CD4-positive, alpha-beta T cell treated with Interleukin-21 for 1 hour (primary cell): ENCODE data around the gene TEX101.
"Not testable (repeated sequence)": the region's sequence is repeated elsewhere in the genome, so short reads cannot be mapped to it uniquely, and the experiment has no call there.

Source experiments
- DNase-seq: peaks from one replicate; pipeline ENCODE4 v3.0.0-alpha.2; 2020

TEX101 gene

DNA sequence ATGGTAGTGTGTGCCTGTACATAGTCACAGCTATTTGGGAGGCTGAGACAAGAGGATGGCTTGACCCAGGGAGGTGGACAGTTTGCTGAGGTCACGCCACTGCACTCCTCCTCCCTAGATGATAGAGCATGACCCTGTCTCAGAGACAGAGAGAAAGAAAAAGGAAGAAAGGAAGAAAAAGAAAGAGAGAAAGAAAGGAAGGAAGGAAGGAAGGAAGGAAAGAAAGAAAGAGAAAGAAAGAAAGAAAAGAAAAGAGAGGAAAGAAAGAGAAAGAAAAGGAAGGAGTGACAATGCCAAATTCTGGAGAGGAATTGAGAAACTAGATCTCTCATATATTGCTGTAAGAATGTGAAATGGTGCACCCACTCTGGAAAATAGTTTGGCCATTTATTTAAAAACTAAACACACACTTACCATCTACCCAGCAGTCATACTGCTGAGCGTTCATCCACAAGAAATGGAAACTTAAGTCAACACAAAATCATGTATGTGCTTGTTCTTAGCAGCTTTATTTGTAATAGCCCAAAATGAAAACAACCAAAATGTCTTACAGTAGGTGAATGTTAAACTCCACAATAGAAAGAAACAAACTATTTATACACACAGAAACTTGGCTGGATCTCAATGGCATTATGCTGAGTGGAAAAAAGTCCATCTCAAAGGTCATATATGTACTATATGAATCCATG is 7.5 kb downstream of the TEX101 start:
- DNase-seq, result no peak

GRCh38 chr19:43422689-43423066 is 8.0 kb downstream of the TEX101 start:
- no peak for DNase-seq

- DNase-seq, result no peak
Measured at GRCh38 chr19:43423779-43424178, 9.1 kb downstream of the TEX101 start.

DNA sequence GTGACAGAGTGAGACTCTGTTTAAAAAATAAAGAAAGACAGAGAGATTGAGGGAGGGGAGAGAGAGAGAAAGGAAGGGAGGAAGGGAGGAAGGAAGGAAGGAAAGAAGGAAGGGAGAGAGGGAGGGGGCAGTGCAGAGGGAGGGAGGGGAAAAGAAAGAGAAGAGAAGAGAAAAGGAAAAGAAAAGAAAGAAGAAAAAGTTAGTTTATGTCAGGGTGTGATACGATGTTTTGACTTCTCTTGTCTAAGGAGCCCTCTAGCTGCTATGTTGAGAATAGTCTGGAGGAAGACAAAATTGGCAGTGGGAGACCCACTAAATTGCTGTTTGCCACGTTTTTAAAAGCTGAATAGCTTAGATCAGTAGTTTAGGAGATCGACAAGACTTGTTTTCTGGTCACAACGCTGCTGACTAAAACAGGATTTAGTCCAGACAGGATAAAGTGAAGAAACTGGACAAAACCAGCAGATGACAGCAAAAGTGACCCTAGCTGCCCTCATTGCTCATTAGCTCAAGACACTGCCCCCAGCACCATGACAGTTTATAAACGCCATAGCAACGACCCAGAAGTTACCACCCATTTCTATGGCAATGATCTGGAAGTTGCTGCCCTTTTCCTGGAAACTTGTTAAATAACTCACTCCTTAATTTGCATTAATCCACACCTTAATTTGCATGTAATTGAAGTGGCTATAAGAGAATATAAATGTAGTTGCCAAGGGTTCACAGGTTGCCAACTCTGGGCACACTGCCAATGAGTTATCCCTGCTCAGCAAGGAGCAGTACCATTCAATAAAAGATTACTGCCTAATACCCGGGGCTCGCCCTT is 11.1 kb downstream of the TEX101 start:
- no peak for DNase-seq

DNA sequence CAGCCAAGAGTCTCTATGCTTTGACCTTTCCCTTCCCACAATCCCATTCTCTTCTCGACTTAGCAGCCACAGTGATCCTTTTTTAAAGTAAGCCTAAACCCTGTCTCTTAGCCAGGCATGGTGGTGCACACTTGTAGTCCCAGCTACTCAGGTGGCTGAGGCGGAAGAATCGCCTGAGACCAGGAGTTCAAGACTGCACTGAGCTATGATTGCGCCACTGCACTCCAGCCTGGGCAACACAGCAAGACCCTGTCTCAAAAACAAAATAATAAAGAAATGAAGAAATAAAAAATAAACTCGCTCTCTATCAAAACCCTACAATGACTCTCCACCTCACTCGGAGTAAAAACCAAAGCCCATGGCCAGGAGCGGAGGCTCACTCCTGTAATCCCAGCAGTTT is 14.7 kb downstream of the TEX101 start:
- DNase-seq, result no peak

DNA sequence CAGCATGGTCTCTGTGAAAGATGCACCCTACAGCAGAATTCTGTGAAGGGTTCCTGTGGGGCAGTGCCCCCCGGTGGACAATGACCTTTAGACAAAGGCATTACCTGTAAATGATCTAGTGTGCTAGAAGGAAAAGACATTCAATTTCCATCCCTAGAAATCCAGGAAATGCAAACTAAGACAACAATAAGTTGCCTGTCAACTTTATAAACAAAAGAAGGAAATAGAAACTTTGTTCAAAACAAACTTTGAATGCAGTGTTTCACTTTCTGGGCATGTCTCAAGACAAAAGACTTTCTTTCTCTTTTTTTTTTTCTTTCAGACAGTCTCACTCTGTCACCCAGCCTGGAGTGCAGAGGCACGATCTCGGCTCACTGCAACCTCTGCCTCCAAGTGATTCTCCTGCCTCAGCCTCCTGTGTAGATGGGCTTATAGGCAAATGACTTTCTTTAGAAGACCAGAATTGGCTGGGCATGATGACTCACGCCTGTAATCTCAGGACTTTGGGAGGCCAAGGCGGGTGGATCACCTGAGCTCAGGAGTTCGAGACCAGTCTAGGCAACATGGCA is 15.5 kb downstream of the TEX101 start:
- no peak for DNase-seq

GRCh38 chr19:43430976-43431375 is 16.3 kb downstream of the TEX101 start:
- DNase-seq, result no peak

- no peak for DNase-seq
Measured at GRCh38 chr19:43433358-43433673, 18.6 kb downstream of the TEX101 start.

DNA sequence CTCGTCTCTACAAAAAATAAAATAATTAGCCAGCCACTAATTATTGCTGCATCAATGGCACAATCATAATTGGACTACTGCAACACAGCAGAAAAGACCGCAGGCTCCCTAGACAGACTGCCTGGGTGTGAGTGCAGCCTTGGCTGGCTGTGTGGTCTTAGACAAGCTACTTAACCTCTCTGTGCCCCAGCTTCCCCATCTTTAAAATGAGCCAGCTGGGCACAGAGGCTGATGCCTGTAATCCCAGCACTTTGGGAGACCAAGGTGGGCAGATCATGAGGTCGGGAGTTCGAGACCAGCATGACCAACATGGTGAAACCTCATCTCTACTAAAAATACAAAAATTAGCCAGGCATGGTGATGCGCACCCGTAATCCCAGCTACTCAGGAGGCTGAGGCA is 19.0 kb downstream of the TEX101 start:
- no peak for DNase-seq

- DNase-seq, result no peak
Measured at GRCh38 chr19:43435775-43436174, 21.1 kb downstream of the TEX101 start.

DNA sequence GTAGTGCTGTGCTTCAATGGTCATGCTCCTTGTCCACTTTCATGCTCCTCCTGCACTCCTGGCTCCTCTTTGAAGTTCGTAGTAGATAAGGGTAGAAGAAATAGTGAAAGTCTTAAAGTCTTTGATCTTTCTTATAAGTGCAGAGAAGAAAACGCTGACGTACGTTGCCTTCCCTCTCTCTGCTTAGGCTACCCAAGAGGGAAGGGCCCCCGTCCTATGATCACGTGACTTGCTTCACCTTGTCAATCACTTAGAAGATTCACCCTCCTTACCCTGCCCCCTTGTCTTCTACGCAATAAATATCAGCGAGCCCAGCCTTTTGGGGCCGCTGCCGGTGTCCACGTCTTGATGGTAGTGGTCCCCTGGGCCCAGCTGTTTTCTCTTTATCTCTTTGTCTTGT is 22.6 kb downstream of the TEX101 start:
- DNase-seq, result peak; percentile 22

GRCh38 chr19:43437712-43438111 is 23.0 kb downstream of the TEX101 start:
- no peak for DNase-seq

DNA sequence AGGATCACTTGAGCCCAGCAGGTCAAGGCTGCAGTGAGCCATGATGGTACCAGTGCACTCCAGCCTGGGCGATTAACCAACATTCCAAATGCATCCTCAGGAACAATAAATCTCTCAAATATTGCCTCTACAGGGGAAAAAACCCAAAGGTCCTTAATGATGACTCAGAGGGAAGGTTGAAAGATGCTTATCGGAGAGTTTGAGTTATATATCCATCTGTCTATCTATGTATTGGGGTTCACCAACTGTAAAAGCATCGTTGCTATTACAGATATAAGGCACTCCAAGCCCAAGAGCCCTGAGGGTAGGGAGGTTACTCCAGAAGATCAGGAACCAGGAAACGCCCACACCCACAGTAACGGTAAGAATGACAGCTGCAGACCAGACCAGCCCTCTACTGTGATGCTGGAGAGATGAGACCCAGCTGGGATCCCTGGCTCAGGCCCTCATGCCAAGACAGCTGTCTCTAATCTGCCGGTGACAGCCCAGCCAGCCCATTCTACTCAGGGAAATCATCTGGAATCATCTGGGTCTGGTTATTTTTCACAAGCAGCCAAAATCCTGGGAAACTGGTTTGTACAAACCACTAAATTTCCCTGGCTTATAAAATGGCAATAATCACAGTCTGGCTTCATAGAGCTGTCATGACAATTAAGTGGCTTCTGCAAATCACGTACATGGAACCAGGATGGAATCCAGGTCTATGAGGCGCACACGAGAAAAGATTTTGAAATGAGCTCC is 23.8 kb downstream of the TEX101 start:
- DNase-seq, result peak; percentile 19

- DNase-seq, result peak; percentile 88
Measured at GRCh38 chr19:43439032-43439708, 24.5 kb downstream of the TEX101 start.

GRCh38 chr19:43439709-43440063 is 25.0 kb downstream of the TEX101 start:
- no peak for DNase-seq

- DNase-seq, result no peak
Measured at GRCh38 chr19:43441716-43442115, 27.0 kb downstream of the TEX101 start.

DNA sequence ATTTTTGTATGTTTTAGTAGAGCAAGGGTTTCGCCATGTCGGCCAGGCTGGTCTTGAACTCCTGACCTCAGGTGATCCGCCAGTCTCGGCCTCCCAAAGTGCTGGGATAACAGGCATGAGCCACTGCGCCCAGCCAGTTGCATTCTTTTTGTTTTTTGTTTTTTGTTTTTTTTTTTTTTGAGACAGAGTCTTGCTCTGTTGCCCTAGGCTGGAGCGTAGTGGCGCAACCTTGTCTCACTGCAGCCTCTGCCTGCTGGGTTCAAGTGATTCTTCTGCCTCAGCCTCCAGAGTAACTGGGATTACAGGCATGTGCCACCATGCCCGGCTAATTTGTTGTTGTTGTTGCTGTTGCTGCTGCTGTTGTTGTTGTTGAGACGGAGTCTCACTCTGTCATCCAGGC is 29.4 kb downstream of the TEX101 start:
- not testable (repeated sequence) for DNase-seq

DNA sequence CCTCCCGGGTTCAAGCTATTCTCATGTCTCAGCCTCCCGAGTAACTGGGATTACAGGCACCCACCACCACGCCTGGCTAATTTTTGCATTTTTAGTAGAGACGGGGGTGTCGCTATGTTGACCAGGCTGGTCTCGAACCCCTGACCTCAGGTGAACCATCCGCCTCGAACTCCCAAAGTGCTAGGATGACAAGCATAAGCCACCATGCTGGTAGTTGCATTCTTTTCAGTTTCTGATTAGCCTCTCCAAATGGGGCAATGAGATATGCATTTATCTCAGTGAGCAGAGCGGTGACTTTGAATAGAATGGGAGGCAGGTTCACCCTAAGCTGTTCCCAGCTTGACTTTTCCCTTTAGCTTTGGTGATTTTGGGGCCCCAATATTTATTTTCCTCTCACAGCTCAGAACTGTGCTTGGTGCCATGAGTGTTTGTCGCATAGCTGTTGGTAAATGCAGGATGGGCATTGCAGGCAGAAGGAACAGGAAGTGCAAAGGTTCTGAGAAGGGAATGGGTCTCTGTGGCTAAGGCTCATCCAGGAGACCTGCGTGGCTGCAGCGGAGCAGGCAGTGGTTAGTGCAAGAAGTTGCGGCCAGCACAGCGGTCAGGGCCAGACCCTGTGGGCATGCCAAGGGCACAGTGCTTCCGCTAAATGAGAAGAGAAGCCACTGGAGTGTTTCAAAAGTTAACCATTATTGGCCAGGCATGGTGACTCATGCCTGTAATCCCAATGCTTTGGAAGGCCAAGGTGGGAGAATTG is 30.0 kb downstream of the TEX101 start:
- no peak for DNase-seq

- no peak for DNase-seq
Measured at GRCh38 chr19:43445426-43445825, 30.7 kb downstream of the TEX101 start.

- DNase-seq, result peak; percentile 85
Measured at GRCh38 chr19:43446746-43447489, 32.2 kb downstream of the TEX101 start.

DNA sequence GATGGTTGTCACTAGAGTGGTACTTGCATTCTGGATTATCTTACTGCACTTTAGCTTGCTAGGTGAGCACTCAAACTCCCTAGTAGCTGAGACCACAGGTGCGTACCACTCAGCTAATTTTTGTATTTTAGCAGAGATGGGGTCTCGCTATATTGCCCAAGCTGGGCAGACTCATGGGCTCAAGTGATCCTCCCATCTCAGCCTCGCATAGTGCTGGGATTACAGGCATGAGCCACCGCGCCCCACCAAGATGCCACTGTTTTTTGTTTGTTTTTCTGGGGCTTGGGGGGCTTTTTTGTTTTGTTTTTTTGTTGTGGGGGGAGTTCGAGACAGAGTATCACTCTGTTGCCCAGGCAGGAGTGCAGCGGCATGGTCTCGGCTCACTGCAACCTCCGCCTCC is 33.0 kb downstream of the TEX101 start:
- no peak for DNase-seq

- no peak for DNase-seq
Measured at GRCh38 chr19:43450545-43450997, 35.9 kb downstream of the TEX101 start.
